ENCODE data around the gene NFATC1.

Gene NFATC1

GRCh38 chr18:79521416-79522205, 125.9 kb downstream of the NFATC1 start:
- DNase-seq (ENCODE audit: low read depth in 2 of 2): no peak

GRCh38 chr18:79522451-79523205, 126.9 kb downstream of the NFATC1 start:
- peak; percentile 35 to 68 for DNase-seq (ENCODE audit: low read depth in 2 of 2)

GRCh38 chr18:79523206-79523735, 127.5 kb downstream of the NFATC1 start:
- DNase-seq (ENCODE audit: low read depth in 2 of 2): peak; percentile 51 to 52

DNA sequence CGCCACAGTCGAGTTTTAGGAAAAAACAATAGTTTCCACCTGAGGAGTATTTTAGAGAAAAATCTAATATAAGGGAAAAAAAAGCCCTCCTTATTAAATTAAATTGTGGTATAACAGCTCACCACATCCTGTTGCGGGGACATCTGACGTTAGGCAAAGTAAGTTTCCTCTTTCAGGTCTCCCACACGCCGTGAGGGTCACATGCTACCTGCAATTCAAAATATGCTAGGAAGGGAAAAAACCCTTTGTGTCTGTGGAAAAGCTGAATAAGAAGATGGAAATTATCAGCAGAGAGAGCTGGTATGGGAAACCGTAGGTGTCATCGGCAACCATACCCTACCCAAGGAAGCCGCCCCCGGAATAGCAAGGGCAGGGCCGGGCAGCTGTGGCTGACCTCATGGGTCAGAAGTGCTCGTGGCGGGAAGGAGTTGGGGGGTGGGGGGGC, 128.0 kb downstream of the NFATC1 start:
- DNase-seq (ENCODE audit: low read depth in 2 of 2): peak; percentile 62 to 72

GRCh38 chr18:79524181-79525078, 128.7 kb downstream of the NFATC1 start:
- DNase-seq (ENCODE audit: low read depth in 2 of 2): peak; percentile 25 to 59

GRCh38 chr18:79525556-79526467, 130.1 kb downstream of the NFATC1 start:
- no peak for DNase-seq (ENCODE audit: low read depth in 2 of 2)

GRCh38 chr18:79526468-79527460, 131.0 kb downstream of the NFATC1 start:
- DNase-seq (ENCODE audit: low read depth in 2 of 2): peak in 1 of 2 experiments; percentile 41

GRCh38 chr18:79527656-79528315, 132.1 kb downstream of the NFATC1 start:
- DNase-seq (ENCODE audit: low read depth in 2 of 2): no peak

- DNase-seq (ENCODE audit: low read depth in 2 of 2): no peak
Observed at GRCh38 chr18:79528316-79528695, 132.6 kb downstream of the NFATC1 start.

- DNase-seq (ENCODE audit: low read depth in 2 of 2): peak; percentile 54 to 76
Observed at GRCh38 chr18:79528846-79529245, 133.1 kb downstream of the NFATC1 start.

DNA sequence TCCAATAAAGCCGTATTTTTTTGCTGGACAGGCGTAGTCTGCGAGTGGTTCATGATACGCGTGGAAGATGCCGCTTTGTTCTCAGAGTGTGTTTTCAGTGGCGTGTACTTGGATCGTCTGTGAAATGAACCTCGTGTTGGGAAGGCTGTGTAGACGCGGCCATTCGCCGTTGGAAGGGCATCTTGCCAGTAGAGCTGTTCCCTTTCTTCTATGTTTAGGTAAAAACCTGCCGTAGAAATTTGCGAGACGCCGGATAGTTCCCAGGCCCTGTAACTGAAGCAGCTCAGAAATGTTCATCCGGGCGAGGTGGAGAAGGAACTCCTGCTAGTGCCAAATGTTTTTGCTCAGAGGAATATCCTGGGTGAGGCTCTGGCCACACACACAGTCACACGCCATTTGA, 133.6 kb downstream of the NFATC1 start:
- DNase-seq (ENCODE audit: low read depth in 2 of 2): no peak

DNA sequence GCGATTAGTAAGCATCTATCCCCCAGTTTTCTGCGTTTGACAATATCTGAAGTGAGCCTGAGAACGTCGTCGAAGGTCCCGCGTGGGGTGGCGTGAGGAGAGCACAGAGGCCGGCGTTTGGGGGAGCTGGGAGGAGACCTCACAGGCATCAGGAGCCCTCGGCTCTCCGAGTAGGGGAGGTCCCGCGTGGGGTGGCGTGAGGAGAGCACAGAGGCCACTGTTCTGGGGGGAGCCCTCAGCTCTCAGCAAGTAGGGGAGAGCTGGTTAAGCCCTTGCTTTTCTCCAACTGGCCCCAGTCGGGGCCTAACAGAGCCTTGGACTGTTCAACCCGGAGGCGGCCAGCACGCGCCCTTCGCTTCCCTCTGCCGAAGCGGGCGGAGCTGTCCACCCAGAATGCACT, 134.3 kb downstream of the NFATC1 start:
- no peak for DNase-seq (ENCODE audit: low read depth in 2 of 2)

GRCh38 chr18:79530821-79531220, 135.1 kb downstream of the NFATC1 start:
- DNase-seq (ENCODE audit: low read depth in 2 of 2): no peak

DNA sequence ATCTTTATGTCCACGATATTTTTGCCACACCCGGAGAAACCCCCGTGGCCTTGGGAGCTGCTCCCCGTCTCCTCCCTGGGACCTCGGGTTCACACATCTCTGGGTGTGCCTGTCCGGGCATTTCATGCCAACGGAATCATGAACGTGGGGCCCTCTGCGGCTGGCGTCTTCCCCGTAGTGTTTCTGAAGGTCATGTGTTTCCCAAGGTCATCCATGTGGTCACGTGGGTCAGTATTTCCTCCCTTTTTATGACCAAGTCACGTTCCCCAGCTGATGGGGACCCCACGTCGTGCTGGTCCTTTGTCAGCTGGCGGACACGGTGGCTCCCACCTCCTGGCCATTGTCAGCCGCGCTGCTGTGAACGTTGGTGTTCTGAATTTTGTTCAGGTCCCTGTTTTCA, 135.7 kb downstream of the NFATC1 start:
- no peak for DNase-seq (ENCODE audit: low read depth in 2 of 2)

DNA sequence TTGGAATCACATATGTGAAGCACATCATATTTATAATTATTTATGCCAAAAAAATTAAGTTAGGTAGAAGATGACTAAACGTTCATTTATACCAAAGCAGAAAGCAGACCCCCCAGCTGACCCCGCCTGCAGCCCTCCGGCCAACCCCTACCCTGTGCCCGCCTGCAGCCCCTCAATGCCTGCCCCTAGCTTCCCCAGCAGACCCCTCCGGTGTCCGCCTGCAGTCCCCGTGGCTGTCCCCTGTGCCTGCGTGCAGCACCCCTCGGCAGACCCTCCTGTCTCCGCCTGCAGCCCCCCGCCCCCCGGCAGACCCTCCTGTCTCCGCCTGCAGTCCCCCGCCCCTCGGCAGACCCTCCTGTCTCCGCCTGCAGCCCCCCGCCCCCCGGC, 136.2 kb downstream of the NFATC1 start:
- DNase-seq (ENCODE audit: low read depth in 2 of 2): no peak

DNA sequence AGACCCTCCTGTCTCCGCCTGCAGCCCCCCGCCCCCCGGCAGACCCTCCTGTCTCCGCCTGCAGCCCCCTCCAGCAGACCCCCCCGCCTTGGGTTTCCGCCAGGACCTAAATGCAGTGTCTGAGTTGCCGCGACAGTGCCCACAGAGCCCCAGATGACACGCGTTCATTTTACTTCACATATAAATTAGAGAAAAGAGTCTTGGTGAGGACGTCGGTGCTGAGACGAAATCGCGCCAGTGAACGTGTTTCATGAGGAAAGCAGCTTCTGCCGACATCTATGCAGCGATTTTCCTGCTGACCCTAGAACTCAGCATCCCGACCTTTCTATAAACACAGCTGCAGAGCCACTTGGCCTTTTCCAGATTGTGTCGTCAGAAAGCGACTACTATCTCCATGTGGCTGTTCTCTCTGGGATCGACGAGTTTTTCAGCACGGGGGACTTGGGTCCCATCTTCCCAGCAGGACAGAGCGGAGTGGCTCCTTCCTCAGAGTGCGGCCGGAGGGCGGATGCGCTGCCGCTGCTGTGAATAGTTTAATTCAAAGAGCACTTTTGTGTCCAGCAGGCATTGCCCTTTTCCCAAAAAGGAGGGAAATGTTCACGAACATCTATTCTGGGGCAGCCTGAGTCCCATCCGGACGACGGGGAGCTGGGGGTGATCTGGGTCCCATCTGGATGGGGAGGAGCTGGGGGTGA, 136.7 kb downstream of the NFATC1 start:
- DNase-seq (ENCODE audit: low read depth in 2 of 2): no peak

DNA sequence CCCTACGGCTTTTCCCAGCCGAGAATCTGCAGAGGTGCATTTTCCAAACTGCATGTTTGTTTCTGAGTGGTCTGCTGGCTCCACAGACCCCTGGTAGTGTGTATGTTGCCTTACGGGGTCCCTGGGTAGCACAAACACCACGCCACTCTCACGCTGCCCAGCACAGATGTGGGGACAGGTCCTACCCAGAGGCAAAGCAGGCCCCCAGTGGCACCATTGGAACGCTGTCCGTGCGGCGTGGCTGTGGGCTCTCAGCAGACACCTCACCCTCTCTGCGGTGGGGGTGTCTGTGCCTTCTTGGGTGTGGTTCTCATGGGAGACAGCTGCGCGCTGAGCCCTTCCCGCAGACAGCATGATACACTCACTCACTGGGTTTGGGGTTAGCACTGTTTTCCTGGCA, 137.4 kb downstream of the NFATC1 start:
- no peak for DNase-seq (ENCODE audit: low read depth in 2 of 2)

- DNase-seq (ENCODE audit: low read depth in 2 of 2): no peak
Observed at GRCh38 chr18:79533591-79533990, 137.9 kb downstream of the NFATC1 start.
